ENCODE measurements around the gene SDF2L1.
"Not testable (repeated sequence)": the region's sequence is repeated elsewhere in the genome, so short reads cannot be mapped to it uniquely, and the experiment has no call there.

The SDF2L1 gene

GRCh38 chr22:21686634-21687393 is 44.7 kb downstream of the SDF2L1 start:
- DNase-seq (ENCODE audit: low read depth) = no peak

- DNase-seq (ENCODE audit: low read depth) = no peak
Measured at GRCh38 chr22:21687685-21688259, 45.7 kb downstream of the SDF2L1 start.

GRCh38 chr22:21688341-21688705 is 46.2 kb downstream of the SDF2L1 start:
- DNase-seq (ENCODE audit: low read depth) = no peak

- no peak for DNase-seq (ENCODE audit: low read depth)
Measured at GRCh38 chr22:21688706-21689381, 46.7 kb downstream of the SDF2L1 start.

GRCh38 chr22:21690401-21690801 is 48.3 kb downstream of the SDF2L1 start:
- no peak for DNase-seq (ENCODE audit: low read depth)

GRCh38 chr22:21691816-21692215 is 49.7 kb downstream of the SDF2L1 start:
- no peak for DNase-seq (ENCODE audit: low read depth)

GRCh38 chr22:21692856-21693255 is 50.8 kb downstream of the SDF2L1 start:
- not testable (repeated sequence) for DNase-seq (ENCODE audit: low read depth)

- DNase-seq (ENCODE audit: low read depth) = no peak
Measured at GRCh38 chr22:21693333-21693998, 51.4 kb downstream of the SDF2L1 start.
